Right cardiac atrium (tissue), 5 donors: Measurements from ENCODE around the gene PSPN. TPM values are rescaled to one million over a fixed set of nuclear protein-coding genes. Genes with fewer than 3 reads are reported as not detected.
"Not testable (repeated sequence)": the region's sequence is repeated elsewhere in the genome, so short reads cannot be mapped to it uniquely, and the experiment has no call there.

Source experiments
- ATAC-seq, 2 donors: fragments of 200-7000 bp; cut with Tn5 transposase; one replicate each; pipeline versions ENCODE4 v1.8.0 to v1.9.1; 2020; ENCODE audit warnings: moderate library complexity in 2 of 2, mild to moderate bottlenecking in 1 of 2
- DNase-seq, 3 donors: peaks; one replicate each; pipeline ENCODE4 v3.0.0-alpha.2; 2020
- H3K27ac ChIP-seq: one replicate; pipeline ENCODE4 v1.5.1; 2013; ENCODE audit warnings: mild to moderate bottlenecking, low read length, control low read depth, moderate library complexity
- H3K27me3 ChIP-seq: one replicate; pipeline ENCODE4 v1.6.1; 2013; ENCODE audit not compliant: control insufficient read depth, insufficient read depth
- H3K4me1 ChIP-seq: one replicate; pipeline ENCODE4 v1.6.1; 2013; ENCODE audit warnings: low read length; ENCODE audit not compliant: control insufficient read depth, insufficient read depth
- H3K4me3 ChIP-seq: one replicate; pipeline ENCODE4 v1.5.1; 2013; ENCODE audit warnings: low read length, control low read depth
- H3K9me3 ChIP-seq: one replicate; pipeline ENCODE4 v1.6.1; 2013; ENCODE audit warnings: low read length; ENCODE audit not compliant: control insufficient read depth
- WGBS: extraction: QIAGEN DNeasy Blood & Tissue Kit; methylation state at CpG from one replicate; pipeline ENCODE4 v1.1.7; 2013; 5-methylcytosine and 5-hydroxymethylcytosine counted together
- intact Hi-C, 4 donors: fragments of 100-400 bp; cut with DNase I; formaldehyde crosslinking; loops; one replicate each; pipeline versions ENCODE4 v1.11.0 to v1.14.0; 2022 to 2023
- microRNA-seq, 2 donors: library from miRNA; unstranded; fragments of <30 nt; microRNA quantifications; one replicate each; pipeline ENCODE4 v1.2.0, GENCODE V29; 2020 to 2021
- polyA plus RNA-seq: library from polyadenylated mRNA; stranded (reverse); fragments of 200-250 nt; gene quantifications from one replicate; pipeline ENCODE4 v1.2.3, GENCODE V29; 2013
- total RNA-seq, 4 donors: library from RNA; stranded (reverse); fragmentation: NEBNext Ultra II Directional; extraction: Animal tissue kit (Norgen Biotek cat#: 25700); gene quantifications; one replicate each; pipeline ENCODE4 v1.2.1, GENCODE V29; 2021
- donor health status: healthy with polysubstance abuse.
- donor health status: DM: no; HTN: yes; CAD: no.
- donor health status: DM: no; HTN: no; CAD: no.
- donor health status: DM: no; HTN: yes; CAD: no; lungs with severe emphysema.
- donor health status: DM: yes; HTN: yes; CAD: no.

Gene PSPN
- total and polyA plus RNA-seq, 5 donors: 0.50 to 1.3 (median 0.92) TPM

DNA sequence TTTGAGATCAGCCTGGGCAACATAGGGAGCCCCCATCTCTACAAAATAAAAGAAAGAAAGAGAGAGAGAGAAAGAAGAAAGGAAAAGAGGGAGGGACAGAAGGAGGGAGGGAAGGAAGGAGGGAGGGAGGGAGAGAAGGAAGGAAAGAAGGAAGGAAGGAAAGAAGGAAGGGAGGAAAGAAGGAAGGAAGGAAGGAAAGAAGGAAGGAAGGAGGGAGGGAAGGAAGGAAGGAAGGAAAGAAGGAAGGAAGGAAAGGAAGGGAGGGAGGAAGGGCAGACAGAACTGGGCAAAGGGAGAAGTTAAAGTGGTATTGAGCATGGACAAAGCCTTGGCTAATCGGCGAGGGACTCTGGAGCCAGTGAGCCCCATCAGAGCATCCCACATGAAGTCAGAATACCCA, 26.5 kb downstream of the PSPN start:
- H3K9me3 ChIP-seq, H3K4me1 ChIP-seq, ATAC-seq, H3K27ac ChIP-seq, H3K4me3 ChIP-seq, H3K27me3 ChIP-seq, intact Hi-C loops, DNase-seq: not testable (repeated sequence)
- WGBS: 81% methylated on average over 2 of the region's 2 CpGs

DNA sequence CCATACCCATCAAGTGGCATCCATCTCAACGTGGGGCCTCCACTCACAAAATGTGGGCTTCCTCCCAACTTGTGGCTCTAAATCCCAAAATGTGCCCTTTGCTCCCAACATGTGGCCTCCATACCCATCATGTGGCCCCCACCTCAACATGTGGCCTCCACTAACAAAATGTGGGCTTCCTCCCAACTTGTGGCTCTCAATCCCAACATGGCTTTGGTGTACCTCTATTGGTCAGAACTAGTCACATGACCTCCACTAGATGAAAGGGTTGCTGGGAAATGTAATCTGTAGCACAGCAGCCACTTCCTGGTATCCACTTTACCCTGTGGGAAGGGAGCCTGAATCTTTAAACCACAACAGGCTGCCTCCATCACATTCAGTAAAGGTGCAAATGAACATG, 32.3 kb downstream of the PSPN start:
- no peak overlapping the region for H3K27ac ChIP-seq
- H3K9me3 ChIP-seq: no peaks in the 10 kb centered on the region
- H3K4me1 ChIP-seq: no peaks in the 10 kb centered on the region
- H3K27me3 ChIP-seq: no peaks in the 10 kb centered on the region
- WGBS: 91% methylated on average over 1 of the region's 1 CpG
- no peak overlapping the region for H3K4me3 ChIP-seq
- ATAC-seq: no peak
- DNase-seq: no peak
- intact Hi-C loops: no loop called here

DNA sequence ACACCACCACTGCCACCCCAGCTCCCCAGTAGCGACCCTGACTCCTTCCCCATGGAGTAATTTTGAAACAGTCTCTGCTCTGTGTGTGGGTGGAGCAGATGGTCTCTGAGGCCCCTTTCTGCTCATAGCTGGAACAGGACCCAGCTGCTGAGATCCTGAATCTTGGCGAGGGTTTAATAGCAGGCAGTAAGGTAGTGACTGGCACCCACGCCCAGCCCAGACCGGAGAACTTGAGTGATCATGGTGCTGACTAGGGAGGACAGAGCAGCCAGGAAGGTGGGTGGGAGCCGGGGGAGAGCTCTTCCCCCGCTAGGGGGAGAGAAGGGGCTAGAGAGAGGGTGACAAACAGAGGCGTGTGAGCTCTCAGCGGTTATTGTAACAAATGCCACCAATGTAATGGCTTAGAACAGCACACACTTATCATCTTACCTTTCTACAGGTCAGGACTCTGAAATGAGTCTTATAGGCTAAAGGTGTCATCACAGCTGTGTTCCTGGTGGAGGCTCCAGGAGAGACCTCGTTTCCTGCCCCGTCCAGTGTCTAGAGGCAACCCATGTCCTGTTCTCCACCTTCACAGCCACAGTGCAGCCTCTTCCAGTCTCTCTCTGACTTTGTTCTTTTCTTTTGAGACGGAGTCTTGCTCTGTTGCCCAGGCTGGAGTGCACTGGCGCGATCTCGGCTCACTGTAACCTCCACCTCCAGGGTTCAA, 35.1 kb downstream of the PSPN start:
- intact Hi-C loops: no loop called here
- Histone ChIP-seq H3K4me3 (no peak overlapping the region), H3K9me3 (no peaks in the 10 kb centered on the region), H3K4me1 (no peaks in the 10 kb centered on the region), H3K27ac (no peak overlapping the region), H3K27me3 (no peaks in the 10 kb centered on the region)
- no peak for ATAC-seq
- no peak for DNase-seq
- 55% methylated on average over 14 of the region's 14 CpGs for WGBS

DNA sequence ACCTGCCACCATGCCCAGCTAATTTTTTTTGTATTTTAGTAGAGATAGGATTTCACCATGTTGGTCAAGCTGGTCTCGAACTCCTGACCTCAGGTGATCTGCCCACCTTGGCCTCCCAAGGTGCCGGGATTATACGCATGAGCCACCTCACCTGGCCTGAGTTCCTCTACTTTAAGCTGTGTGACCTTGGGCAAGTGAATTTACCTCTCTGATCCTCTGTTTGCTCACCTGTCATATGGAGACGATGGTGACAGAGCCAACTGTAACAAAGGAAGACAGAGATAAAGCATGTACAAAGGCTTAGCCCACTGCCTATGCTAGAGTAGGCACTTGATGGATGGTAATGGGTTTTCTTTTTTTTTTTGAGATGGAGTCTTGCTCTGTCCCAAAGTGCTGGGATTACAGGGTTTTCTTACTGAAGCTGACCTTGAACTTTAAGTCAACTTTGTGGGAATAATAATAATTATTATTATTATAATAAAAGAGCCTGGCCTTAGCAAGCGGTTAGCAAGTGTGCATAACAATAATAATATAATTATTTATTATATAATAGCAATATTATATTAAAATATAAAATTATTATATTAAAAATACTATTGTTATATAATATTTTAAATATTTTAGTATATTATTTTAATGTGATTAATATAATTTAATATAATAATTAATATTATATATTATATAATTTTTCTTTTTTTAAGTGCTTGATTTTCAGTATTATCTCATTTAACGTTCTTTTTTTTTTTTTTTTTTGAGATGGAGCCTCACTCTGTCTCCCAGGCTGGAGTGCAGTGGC, 41.0 kb downstream of the PSPN start:
- Histone ChIP-seq H3K9me3 (no peaks in the 10 kb centered on the region), H3K27me3 (no peaks in the 10 kb centered on the region), H3K27ac (no peak overlapping the region), H3K4me3 (no peak overlapping the region), H3K4me1 (no peaks in the 10 kb centered on the region)
- ATAC-seq: no peak
- 86% methylated on average over 6 of the region's 6 CpGs for WGBS
- intact Hi-C loops: no loop called here
- no peak for DNase-seq

DNA sequence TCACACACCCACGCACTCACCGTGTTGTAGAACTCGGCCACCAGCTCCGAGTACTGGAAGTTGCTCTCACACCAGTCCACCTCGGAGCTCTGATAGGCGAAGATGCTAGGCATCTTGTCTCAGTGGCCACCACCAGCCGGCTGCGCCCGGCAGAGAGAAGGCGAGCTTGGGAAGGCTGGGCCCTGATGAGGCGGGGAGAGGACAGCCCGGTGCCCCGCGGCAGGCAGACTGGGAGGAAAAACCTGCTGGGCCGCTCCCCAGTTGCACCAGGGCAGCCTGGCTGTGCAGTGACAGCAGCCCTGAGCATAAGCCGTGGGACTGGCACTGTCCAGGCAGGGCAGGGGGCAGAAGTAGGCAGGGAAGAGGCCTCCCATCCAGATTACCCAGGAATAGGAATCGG, 42.3 kb downstream of the PSPN start, which contains the start of gene ACER1:
Gene ACER1, minus strand, starts transcription at position 174 of the 400 bp plus-strand sequence. Its CDS starts 61 bp downstream, at position 113.
- H3K4me1 ChIP-seq: no peaks in the 10 kb centered on the region
- WGBS: 78% methylated on average over 17 of the region's 17 CpGs
- no peak within 1 kb of the TSS for H3K4me3 ChIP-seq
- no peak for ATAC-seq
- intact Hi-C loops: no loop called here
- H3K27me3 ChIP-seq: no peaks in the 10 kb centered on the region
- DNase-seq: no peak
- no peak within 1 kb of the TSS for H3K27ac ChIP-seq
- H3K9me3 ChIP-seq: no peaks in the 10 kb centered on the region

DNA sequence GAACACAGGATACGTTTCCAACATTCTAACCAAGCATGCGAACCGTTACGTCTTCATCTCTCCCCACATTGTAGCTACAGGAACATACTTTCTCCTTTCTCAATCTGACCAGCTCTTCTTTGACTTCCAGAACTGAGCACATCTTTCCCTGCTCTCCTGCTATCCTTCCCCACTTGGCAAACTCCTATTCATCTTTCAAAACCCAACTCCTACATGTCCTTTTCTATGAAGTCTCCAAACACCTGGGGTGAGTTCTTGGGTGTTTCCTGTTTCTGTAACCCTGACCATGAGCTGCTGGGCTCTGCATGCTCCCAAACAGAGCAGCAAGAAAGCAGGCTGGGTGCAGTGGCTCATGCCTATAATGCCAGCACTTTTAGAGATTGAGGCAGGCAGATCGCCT, 48.9 kb downstream of the PSPN start:
- ATAC-seq (no peak), DNase-seq (no peak)
- no peaks in the 10 kb centered on the region for H3K27me3 ChIP-seq
- intact Hi-C loops: no loop called here
- H3K27ac ChIP-seq: no peak overlapping the region
- H3K9me3 ChIP-seq: no peaks in the 10 kb centered on the region
- no peaks in the 10 kb centered on the region for H3K4me1 ChIP-seq
- no peak overlapping the region for H3K4me3 ChIP-seq
- WGBS: 85% methylated on average over 5 of the region's 5 CpGs

GRCh38 chr19:6325614-6326013, 50.1 kb downstream of the PSPN start:
- ATAC-seq: no peak
- WGBS: 69% methylated on average over 4 of the region's 4 CpGs
- DNase-seq: no peak
- Histone ChIP-seq H3K27me3 (no peaks in the 10 kb centered on the region), H3K4me3 (no peak overlapping the region), H3K27ac (no peak overlapping the region), H3K4me1 (no peaks in the 10 kb centered on the region), H3K9me3 (no peaks in the 10 kb centered on the region)
- intact Hi-C loops: no loop called here

Small RNA genes lying within 50 kb of the gene (microRNA-seq; reads per million reads assigned to microRNA genes)
- gene MIR3940 (0.54 to 1.3 reads per million in 2 donors), gene MIR6790 (0 reads per million in 2 donors), gene MIR6885 (0 reads per million in 2 donors)

Other genes starting within 250 kb of the PSPN start
- gene ACSBG2, start 240.3 kb downstream of the PSPN start, total RNA-seq: not detected
- not detected for gene ACSBG2, start 240.3 kb downstream of the PSPN start, polyA plus RNA-seq
- gene MLLT1, start 96.0 kb downstream of the PSPN start, total RNA-seq: 10 to 100 TPM; 62.5 to 67.3 (median 65.5) TPM
- gene MLLT1, start 96.0 kb downstream of the PSPN start, polyA plus RNA-seq: 34.8 TPM
- not detected for gene ACER1, start 42.3 kb downstream of the PSPN start, total RNA-seq
- not detected for gene ACER1, start 42.3 kb downstream of the PSPN start, polyA plus RNA-seq
- 10 to 100 TPM; 61.5 to 79.5 (median 68.6) TPM for gene CLPP, start 14.4 kb downstream of the PSPN start, total RNA-seq
- 73.0 TPM for gene CLPP, start 14.4 kb downstream of the PSPN start, polyA plus RNA-seq
- gene ALKBH7, start 3.1 kb downstream of the PSPN start, total RNA-seq: 100 to 1,000 TPM in 3 of 4 donors, 10 to 100 TPM in 1; 95.6 to 127 (median 119) TPM
- 99.0 TPM for gene ALKBH7, start 3.1 kb downstream of the PSPN start, polyA plus RNA-seq
- 10 to 100 TPM; 30.8 to 39.8 (median 34.3) TPM for gene GTF2F1, start 17.2 kb upstream of the PSPN start, total RNA-seq
- 33.8 TPM for gene GTF2F1, start 17.2 kb upstream of the PSPN start, polyA plus RNA-seq
- gene KHSRP, start 48.9 kb upstream of the PSPN start, total RNA-seq: 100 to 1,000 TPM; 105 to 134 (median 112) TPM
- gene KHSRP, start 48.9 kb upstream of the PSPN start, polyA plus RNA-seq: 84.8 TPM
- gene SLC25A41, start 57.8 kb upstream of the PSPN start, total RNA-seq: under 1 TPM; 0.21 to 0.54 (median 0.29) TPM
- gene SLC25A41, start 57.8 kb upstream of the PSPN start, polyA plus RNA-seq: 0.36 TPM
- 10 to 100 TPM; 81.6 to 95.5 (median 89.7) TPM for gene SLC25A23, start 83.9 kb upstream of the PSPN start, total RNA-seq
- gene SLC25A23, start 83.9 kb upstream of the PSPN start, polyA plus RNA-seq: 59.6 TPM
- gene CRB3, start 88.3 kb upstream of the PSPN start, total RNA-seq: not detected
- 0.11 TPM for gene CRB3, start 88.3 kb upstream of the PSPN start, polyA plus RNA-seq
- 1 to 10 TPM in 2 of 4 donors, under 1 TPM in 2; 0.54 to 1.9 (median 1.1) TPM for gene DENND1C, start 105.9 kb upstream of the PSPN start, total RNA-seq
- gene DENND1C, start 105.9 kb upstream of the PSPN start, polyA plus RNA-seq: 0.68 TPM
- 1 to 10 TPM in 3 of 4 donors, under 1 TPM in 1; 0.45 to 7.4 (median 2.7) TPM for gene TUBB4A, start 126.4 kb upstream of the PSPN start, total RNA-seq
- 2.2 TPM for gene TUBB4A, start 126.4 kb upstream of the PSPN start, polyA plus RNA-seq
- under 1 TPM; 0.17 to 0.91 (median 0.24) TPM for gene TNFSF9, start 155.1 kb upstream of the PSPN start, total RNA-seq
- gene TNFSF9, start 155.1 kb upstream of the PSPN start, polyA plus RNA-seq: 0.14 TPM
- not detected for gene CD70, start 215.2 kb upstream of the PSPN start, total RNA-seq
- not detected for gene CD70, start 215.2 kb upstream of the PSPN start, polyA plus RNA-seq